Activated CD8-positive, alpha-beta memory T cell treated with anti-CD3 and anti-CD28 coated beads for 48 hours (primary cell): ENCODE data around the gene GAMT.

ENCODE experiments used
- DNase-seq, 3 experiments: peaks; one replicate each; pipeline ENCODE4 v3.0.0-alpha.2; 2020; ENCODE audit warnings: low read depth in 2 of 3, low spot score in 2 of 3

The GAMT gene

GRCh38 chr19:1366899-1367870 is 34.2 kb downstream of the GAMT start:
- no peak for DNase-seq

DNA sequence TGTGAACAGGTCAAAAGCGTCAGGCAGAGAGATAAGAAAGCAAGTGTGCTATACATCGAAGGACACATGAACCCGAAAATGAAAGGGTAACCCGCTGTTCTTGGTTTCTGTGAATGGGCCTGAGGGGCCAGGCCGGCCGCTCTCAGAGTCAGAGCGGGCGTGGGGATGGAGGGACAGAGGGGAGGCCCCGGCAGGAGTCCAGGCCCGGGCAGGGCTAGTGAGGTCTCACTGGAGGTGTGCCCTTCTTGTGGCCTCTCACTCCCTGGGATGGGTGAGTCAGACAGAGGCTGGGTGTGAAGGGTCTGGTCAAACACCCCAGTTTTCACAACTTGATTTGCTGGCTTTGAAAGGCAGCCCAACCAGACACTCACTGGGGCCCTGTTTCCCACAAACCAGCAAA is 35.0 kb downstream of the GAMT start:
- no peak for DNase-seq

DNA sequence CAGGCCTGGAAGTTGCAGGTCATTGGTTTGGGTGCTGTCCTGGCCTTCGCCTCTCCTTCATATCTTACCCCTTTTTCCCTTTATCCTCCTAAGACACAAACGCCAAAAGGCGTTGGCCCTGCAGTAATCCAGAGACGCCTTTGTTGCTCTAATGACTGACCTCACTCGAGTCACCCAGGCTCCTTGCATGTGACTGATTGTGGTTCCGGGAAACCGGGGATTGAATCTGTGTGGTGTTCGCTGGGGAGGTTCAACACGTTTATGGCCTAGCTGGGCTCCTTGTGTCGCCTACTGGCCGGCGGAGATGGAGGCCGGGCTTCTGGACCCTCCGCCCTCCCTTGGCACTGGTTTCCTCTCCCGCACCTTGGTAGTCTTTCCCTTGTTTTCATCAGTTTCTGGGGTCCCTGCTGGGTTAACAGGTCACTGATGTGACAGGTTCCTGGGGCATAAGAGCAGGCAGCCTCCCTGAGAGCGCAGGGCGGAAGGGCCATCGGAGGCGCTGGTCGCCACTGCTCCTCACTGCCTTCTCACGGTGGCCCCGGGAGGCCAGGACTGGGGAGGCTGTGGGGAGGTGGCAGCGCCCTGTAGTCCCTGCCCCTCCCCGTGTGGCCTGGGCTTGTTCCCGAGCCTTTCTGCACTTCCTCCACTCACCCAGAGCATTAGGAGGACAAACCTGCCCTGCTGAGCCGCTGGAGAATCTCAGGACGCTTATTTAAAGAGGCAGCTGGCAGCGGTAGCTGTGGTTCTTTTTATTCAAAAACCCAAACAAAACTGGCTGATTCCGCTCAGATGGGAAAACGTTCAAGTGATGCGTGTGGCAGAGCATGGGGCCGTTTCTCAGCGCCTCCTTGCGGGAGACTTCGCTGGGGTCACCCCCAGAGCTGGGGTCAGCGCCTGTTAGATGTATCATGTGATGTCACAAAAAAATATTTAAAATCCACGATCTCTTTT is 35.7 kb downstream of the GAMT start:
- DNase-seq = no peak

DNA sequence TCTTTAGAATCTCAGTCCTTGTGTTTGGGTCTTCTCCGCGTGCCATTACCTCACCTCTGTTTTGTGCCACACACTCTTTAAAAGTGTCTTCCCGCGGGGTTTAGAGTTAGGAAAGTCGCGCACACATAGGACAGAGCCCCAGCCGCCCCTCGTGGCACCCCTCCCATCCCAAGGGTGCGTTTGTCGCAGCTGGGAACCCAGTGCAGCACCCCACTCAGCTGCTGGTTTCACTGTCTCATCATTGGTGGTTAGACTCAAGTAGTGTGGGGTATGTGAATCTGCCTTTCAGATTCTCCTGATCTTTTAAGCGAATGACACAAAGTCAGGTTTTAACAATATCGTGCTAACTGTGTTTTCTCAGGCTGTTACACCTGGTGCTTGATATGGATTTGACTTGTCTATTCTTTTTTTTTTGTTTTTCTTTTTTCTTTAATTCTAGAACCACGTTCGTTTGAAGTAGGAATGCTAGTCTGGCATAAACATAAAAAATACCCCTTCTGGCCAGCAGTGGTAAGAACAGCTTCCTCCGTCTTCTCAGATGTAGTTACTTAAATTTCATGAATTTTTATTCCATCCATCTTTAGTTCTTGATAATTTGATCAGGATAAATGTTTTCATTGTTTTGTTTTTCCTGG is 37.2 kb downstream of the GAMT start:
- DNase-seq = no peak

DNA sequence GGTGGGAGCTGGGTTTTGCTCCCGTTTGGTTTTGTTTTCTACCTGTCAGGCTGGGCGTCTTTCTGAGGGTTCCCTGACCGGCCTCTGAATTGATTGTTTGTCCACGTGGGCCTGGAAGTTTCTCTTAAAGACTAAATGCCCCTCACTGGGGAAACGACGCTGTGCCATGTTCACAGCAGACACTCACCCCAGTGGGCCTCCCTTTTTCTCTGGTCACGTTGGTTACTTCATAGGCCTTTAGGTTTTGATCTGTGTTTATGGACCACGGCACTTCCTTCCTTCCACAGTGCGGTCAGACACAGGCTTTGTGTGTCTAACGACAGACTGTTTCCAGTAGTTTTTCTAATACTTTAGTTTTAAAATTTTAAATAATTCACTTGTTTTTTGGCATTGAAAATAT is 37.7 kb downstream of the GAMT start:
- no peak for DNase-seq

GRCh38 chr19:1362387-1363257 is 38.7 kb downstream of the GAMT start:
- DNase-seq = no peak

DNA sequence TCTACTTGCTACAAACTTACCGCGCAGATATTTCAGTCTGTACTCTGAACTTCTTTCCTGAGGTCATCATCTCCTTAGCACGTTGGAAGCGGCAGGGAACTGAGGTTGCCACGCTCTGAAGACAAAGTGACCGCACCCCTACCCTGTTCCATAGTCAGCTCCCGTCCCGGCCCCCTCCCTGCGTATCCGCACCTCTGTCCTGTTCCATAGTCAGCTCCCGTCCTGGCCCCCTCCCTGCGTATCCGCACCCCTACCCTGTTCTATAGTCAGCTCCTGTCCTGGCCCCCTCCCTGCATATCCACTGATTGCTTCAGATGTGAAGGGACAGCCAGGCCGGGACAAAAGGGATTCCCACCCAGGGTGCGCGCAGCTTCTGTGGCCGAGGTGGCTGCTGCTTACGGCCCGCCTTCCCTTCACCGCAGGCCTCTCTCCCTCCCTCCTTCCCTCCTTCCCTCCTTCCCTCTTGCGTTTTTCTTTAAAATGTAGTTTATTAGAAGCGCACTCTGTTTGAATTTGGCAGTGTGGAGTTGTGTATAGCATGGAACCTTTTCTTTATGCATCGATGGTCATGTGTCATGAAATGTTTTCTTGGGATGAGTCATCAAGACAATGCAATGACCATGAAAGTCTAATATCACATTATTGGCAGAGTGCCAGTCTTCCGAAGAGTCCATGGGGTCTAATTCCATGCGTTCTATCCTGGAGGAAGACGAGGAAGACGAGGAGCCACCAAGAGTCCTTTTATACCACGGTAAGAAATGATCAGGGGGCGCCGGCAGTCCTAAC is 39.5 kb downstream of the GAMT start:
- DNase-seq = no peak

GRCh38 chr19:1360818-1361461 is 40.4 kb downstream of the GAMT start:
- no peak for DNase-seq

DNA sequence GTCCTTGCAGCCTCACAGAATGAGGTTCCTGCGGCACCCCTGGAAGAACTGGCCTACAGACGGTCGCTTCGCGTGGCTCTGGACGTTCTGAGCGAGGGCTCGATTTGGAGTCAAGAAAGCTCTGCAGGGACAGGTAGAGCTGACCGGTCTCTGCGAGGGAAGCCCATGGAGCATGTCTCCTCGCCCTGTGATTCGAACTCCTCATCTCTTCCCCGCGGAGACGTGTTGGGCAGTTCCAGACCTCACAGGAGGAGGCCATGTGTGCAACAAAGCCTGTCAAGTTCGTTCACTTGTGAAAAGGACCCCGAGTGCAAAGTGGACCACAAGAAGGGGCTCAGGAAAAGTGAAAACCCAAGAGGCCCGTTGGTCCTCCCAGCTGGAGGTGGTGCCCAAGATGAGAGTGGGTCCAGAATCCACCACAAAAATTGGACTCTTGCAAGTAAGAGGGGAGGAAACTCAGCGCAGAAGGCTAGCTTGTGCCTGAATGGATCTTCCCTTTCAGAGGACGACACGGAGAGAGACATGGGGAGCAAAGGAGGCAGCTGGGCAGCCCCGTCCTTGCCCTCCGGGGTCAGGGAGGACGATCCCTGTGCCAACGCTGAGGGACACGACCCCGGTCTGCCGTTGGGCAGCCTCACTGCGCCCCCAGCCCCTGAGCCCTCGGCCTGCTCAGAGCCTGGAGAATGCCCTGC is 41.1 kb downstream of the GAMT start:
- DNase-seq = no peak

GRCh38 chr19:1357531-1358109 is 43.7 kb downstream of the GAMT start:
- DNase-seq = no peak

GRCh38 chr19:1356508-1356865 is 44.9 kb downstream of the GAMT start:
- no peak for DNase-seq

- no peak for DNase-seq
These were observed 45.5 kb downstream of the GAMT start for GRCh38 chr19:1355568-1356507.

GRCh38 chr19:1354970-1355567 is 46.3 kb downstream of the GAMT start:
- DNase-seq = no peak

DNA sequence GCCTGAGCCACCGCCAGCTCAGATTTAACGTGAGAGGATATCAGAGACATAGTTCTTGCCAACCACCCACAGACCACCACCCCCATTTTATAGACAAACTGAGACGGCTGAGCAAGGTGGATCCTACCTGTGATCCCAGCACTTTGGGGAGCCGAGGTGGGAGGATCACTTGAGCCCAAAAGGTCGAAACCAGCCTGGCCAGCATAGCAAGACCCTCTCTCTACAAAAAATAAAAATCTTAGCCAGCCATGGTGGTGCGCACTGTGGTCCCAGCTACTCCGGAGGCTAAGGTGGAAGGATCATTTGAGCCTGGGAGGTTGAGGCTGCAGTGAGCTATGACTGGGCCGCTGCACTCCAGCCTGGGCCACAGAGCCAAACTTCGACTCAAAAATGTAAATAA is 48.2 kb downstream of the GAMT start:
- no peak for DNase-seq

- no peak for DNase-seq
These were observed 49.9 kb downstream of the GAMT start for GRCh38 chr19:1351381-1351851.

DNA sequence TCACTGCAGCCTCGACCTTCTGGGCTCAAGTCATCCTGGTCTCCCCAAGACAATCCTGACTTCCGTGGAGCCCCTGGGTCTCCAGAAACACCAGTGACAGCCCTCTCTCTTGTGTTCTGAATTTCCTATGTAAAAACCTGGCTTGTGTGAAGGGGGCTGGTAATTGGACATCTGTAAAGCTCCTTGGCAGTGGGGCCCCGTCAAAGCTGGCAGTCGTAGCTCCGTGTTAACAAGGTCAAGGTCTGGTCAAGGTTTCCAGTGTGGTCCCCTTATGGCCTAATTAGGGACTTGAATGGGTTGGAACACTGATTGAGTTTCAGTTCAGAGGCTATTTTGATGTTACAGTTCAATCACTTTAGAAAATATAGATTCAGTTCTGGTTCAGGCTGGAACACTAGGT is 50.5 kb downstream of the GAMT start:
- no peak for DNase-seq

GRCh38 chr19:1349211-1349610 is 52.1 kb downstream of the GAMT start:
- DNase-seq = no peak
